Measurements from ENCODE around the gene PTGER4.

Gene PTGER4

GRCh38 chr5:40674661-40675235 is 5.0 kb upstream of the PTGER4 start:
- no peak for TF ChIP-seq CTCF (IDR thresholded peaks at IDR 0.05; ENCODE audit: low read depth, low read length)
- Histone ChIP-seq H3K27me3 (ENCODE audit: insufficient read depth, low read depth, severe bottlenecking) (no peaks in the 10 kb centered on the region), H3K4me3 (ENCODE audit: low read depth, low read length) (no peak overlapping the region), H3K27ac (no peak overlapping the region), H3K9me3 (ENCODE audit: severe bottlenecking) (no peaks in the 10 kb centered on the region), H3K36me3 (no peaks in the 10 kb centered on the region)
- no peak for DNase-seq

GRCh38 chr5:40675396-40676133 is 4.2 kb upstream of the PTGER4 start:
- DNase-seq = no peak
- Histone ChIP-seq H3K9me3 (ENCODE audit: severe bottlenecking) (no peaks in the 10 kb centered on the region), H3K36me3 (no peaks in the 10 kb centered on the region), H3K27ac (no peak overlapping the region), H3K27me3 (ENCODE audit: insufficient read depth, low read depth, severe bottlenecking) (peaks cover 5% of the 10 kb centered on the region), H3K4me3 (ENCODE audit: low read depth, low read length) (no peak overlapping the region)
- no peak for TF ChIP-seq CTCF (IDR thresholded peaks at IDR 0.05; ENCODE audit: low read depth, low read length)

GRCh38 chr5:40676613-40677343 is 2.9 kb upstream of the PTGER4 start:
- H3K27ac ChIP-seq = no peak overlapping the region
- DNase-seq = no peak
- TF ChIP-seq CTCF (IDR thresholded peaks at IDR 0.05; ENCODE audit: low read depth, low read length) = no peak
- peaks cover 13% of the 10 kb centered on the region for H3K27me3 ChIP-seq (ENCODE audit: insufficient read depth, low read depth, severe bottlenecking)
- no peaks in the 10 kb centered on the region for H3K36me3 ChIP-seq
- H3K4me3 ChIP-seq (ENCODE audit: low read depth, low read length) = no peak overlapping the region
- no peaks in the 10 kb centered on the region for H3K9me3 ChIP-seq (ENCODE audit: severe bottlenecking)

- Histone ChIP-seq H3K36me3 (no peaks in the 10 kb centered on the region), H3K27ac (no peak overlapping the region), H3K9me3 (ENCODE audit: severe bottlenecking) (no peaks in the 10 kb centered on the region), H3K4me3 (ENCODE audit: low read depth, low read length) (no peak overlapping the region), H3K27me3 (ENCODE audit: insufficient read depth, low read depth, severe bottlenecking) (peaks cover 13% of the 10 kb centered on the region)
- no peak for TF ChIP-seq CTCF (IDR thresholded peaks at IDR 0.05; ENCODE audit: low read depth, low read length)
- no peak for DNase-seq
Observed at GRCh38 chr5:40677456-40677855, 2.3 kb upstream of the PTGER4 start.

- Histone ChIP-seq H3K36me3 (no peaks in the 10 kb centered on the region), H3K27ac (no peak overlapping the region), H3K9me3 (ENCODE audit: severe bottlenecking) (no peaks in the 10 kb centered on the region), H3K4me3 (ENCODE audit: low read depth, low read length) (no peak overlapping the region), H3K27me3 (ENCODE audit: insufficient read depth, low read depth, severe bottlenecking) (peaks cover 13% of the 10 kb centered on the region)
- DNase-seq = no peak
- no peak for TF ChIP-seq CTCF (IDR thresholded peaks at IDR 0.05; ENCODE audit: low read depth, low read length)
Observed at GRCh38 chr5:40678026-40678425, 1.7 kb upstream of the PTGER4 start.
